Measurements from ENCODE around the gene ASMTL. TPM values are rescaled to one million over a fixed set of nuclear protein-coding genes. Genes with fewer than 3 reads are reported as not detected.

Gene ASMTL
- total and polyA plus RNA-seq, 2 experiments from 2014 or later = 53.7 to 61.2 TPM

GRCh38 chrX:1472975-1473374 lies 20.3 kb upstream of the ASMTL start (continued):
- TF ChIP-seq EZH2 (IDR thresholded peaks at IDR 0.05; ENCODE audit: low read depth, unreplicated experiment) = no peak
- TF ChIP-seq CREB1 (CRISPR knock-in tag; IDR thresholded peaks at IDR 0.05; ENCODE audit: low read depth) = no peak
- TF ChIP-seq POLR2AphosphoS5 (IDR thresholded peaks at IDR 0.05; ENCODE audit: low read depth) = no peak

DNA sequence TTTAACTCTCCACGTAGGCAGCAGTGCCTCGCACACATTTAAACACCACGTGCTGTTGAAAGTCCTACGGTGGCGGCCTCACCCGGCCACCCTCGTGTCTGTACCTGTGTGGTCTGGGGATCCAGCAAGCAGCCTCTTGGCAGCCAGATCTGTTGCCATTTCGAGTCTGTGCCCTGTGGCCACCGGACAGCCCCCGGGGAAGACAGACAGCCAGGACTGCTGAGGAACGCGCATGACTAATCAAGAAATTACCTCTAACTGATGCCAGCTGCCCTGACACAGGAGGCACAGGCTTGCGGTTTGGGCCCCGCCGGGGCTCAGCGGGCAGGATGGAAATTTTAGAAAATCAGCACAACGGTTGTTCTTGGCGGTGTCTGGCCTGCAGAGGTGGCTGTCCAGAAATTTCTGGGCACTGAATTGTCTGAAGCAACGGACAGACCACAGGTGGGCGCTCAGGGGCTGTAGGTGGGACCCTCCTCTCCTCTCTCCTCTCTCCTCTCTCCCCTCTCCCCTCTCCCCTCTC lies 15.6 kb upstream of the ASMTL start:
- no peak for TF ChIP-seq STAT1 (IDR thresholded peaks at IDR 0.05; ENCODE audit: unreplicated experiment)
- no peak for TF ChIP-seq CREB1 (CRISPR knock-in tag; IDR thresholded peaks at IDR 0.05; ENCODE audit: low read depth)
- TF ChIP-seq NANOG (IDR thresholded peaks at IDR 0.05; ENCODE audit: borderline replicate concordance) = no peak
- TF ChIP-seq, protein P1, sequence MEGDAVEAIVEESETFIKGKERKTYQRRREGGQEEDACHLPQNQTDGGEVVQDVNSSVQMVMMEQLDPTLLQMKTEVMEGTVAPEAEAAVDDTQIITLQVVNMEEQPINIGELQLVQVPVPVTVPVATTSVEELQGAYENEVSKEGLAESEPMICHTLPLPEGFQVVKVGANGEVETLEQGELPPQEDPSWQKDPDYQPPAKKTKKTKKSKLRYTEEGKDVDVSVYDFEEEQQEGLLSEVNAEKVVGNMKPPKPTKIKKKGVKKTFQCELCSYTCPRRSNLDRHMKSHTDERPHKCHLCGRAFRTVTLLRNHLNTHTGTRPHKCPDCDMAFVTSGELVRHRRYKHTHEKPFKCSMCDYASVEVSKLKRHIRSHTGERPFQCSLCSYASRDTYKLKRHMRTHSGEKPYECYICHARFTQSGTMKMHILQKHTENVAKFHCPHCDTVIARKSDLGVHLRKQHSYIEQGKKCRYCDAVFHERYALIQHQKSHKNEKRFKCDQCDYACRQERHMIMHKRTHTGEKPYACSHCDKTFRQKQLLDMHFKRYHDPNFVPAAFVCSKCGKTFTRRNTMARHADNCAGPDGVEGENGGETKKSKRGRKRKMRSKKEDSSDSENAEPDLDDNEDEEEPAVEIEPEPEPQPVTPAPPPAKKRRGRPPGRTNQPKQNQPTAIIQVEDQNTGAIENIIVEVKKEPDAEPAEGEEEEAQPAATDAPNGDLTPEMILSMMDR (conservative IDR thresholded peaks at IDR 0.05; ENCODE audit: low read depth in 2 of 2) = peak in 1 of 2 experiments; percentile 20; a peak in 1 of 4 replicates
- TF ChIP-seq EZH2 (IDR thresholded peaks at IDR 0.05; ENCODE audit: low read depth, unreplicated experiment) = no peak
- no peak overlapping the region for H3K4me3 Mint-ChIP-seq
- H2AFZ ChIP-seq = peak overlapping the region; percentile 69; the same call in 1 of the 2 replicates
- no peaks in the 10 kb centered on the region for H3K79me2 ChIP-seq (replicated peaks; ENCODE audit: insufficient read depth)
- H3K27me3 ChIP-seq (ENCODE audit: insufficient read depth) = no peaks in the 10 kb centered on the region
- H4K20me1 ChIP-seq (replicated peaks; ENCODE audit: insufficient read depth) = no peaks in the 10 kb centered on the region
- no peak overlapping the region for H3K4me2 ChIP-seq
- H3K36me3 Mint-ChIP-seq (ENCODE audit: low read depth) = peaks cover 13% of the 10 kb centered on the region; the same call in 2 of the 3 replicates
- no peak overlapping the region for H3K4me3 ChIP-seq
- H3K9me2 ChIP-seq (ENCODE audit: insufficient read depth) = no peaks in the 10 kb centered on the region
- no peak overlapping the region for H3K27ac Mint-ChIP-seq
- H3K27me3 Mint-ChIP-seq (ENCODE audit: insufficient read depth, low read depth, poor library complexity) = peaks cover 13% of the 10 kb centered on the region
- no peak overlapping the region for H3K27ac ChIP-seq (ENCODE audit: low read depth)
- peaks cover 5% of the 10 kb centered on the region; the same call in 1 of the 3 replicates for H3K4me1 Mint-ChIP-seq
- ATAC-seq (no peak), DNase-seq (ENCODE audit: low spot score) (no peak)
- no peaks in the 10 kb centered on the region for H3F3A ChIP-seq (replicated peaks; ENCODE audit: low read depth)
- H3K4me1 ChIP-seq (ENCODE audit: insufficient read depth) = no peaks in the 10 kb centered on the region
- peaks cover 73% of the 10 kb centered on the region for H3K9me3 Mint-ChIP-seq
- H3K36me3 ChIP-seq (ENCODE audit: insufficient read depth) = no peaks in the 10 kb centered on the region

GRCh38 chrX:1466971-1467561 lies 14.4 kb upstream of the ASMTL start:
- no peaks in the 10 kb centered on the region for H3F3A ChIP-seq (replicated peaks; ENCODE audit: low read depth)
- H3K4me3 ChIP-seq = no peak overlapping the region
- no peak overlapping the region for H3K4me3 Mint-ChIP-seq
- no peaks in the 10 kb centered on the region for H3K9me2 ChIP-seq (ENCODE audit: insufficient read depth)
- H3K79me2 ChIP-seq (replicated peaks; ENCODE audit: insufficient read depth) = no peaks in the 10 kb centered on the region
- H3K4me1 ChIP-seq (ENCODE audit: insufficient read depth) = no peaks in the 10 kb centered on the region
- H3K4me2 ChIP-seq = no peak overlapping the region
- H3K27ac Mint-ChIP-seq = no peak overlapping the region; the same call in 1 of the 2 replicates
- H3K27me3 Mint-ChIP-seq (ENCODE audit: insufficient read depth, low read depth, poor library complexity) = peaks cover 12% of the 10 kb centered on the region
- H3K36me3 ChIP-seq (ENCODE audit: insufficient read depth) = no peaks in the 10 kb centered on the region
- no peaks in the 10 kb centered on the region for H4K20me1 ChIP-seq (replicated peaks; ENCODE audit: insufficient read depth)
- H3K27ac ChIP-seq (ENCODE audit: low read depth) = no peak overlapping the region
- no peak for DNase-seq (ENCODE audit: low spot score)
- no peak overlapping the region for H2AFZ ChIP-seq
- H3K27me3 ChIP-seq (ENCODE audit: insufficient read depth) = no peaks in the 10 kb centered on the region
- no peak for ATAC-seq
- peaks cover 12% of the 10 kb centered on the region; the same call in 2 of the 3 replicates for H3K36me3 Mint-ChIP-seq (ENCODE audit: low read depth)
- H3K4me1 Mint-ChIP-seq = peaks cover 5% of the 10 kb centered on the region; the same call in 1 of the 3 replicates
- H3K9me3 Mint-ChIP-seq = peaks cover 70% of the 10 kb centered on the region
- TF ChIP-seq ZNF114 (CRISPR knock-in tag; IDR thresholded peaks at IDR 0.05) (no peak), POLR2AphosphoS5 (IDR thresholded peaks at IDR 0.05; ENCODE audit: low read depth) (no peak), JUNB (IDR thresholded peaks at IDR 0.05; ENCODE audit: unreplicated experiment) (no peak), NANOG (IDR thresholded peaks at IDR 0.05; ENCODE audit: borderline replicate concordance) (no peak), REST (IDR thresholded peaks at IDR 0.05; ENCODE audit: unreplicated experiment) (no peak)

Data from GM23338 (cell line).